ENCODE data around the gene ANP32E. TPM values are rescaled to one million over a fixed set of nuclear protein-coding genes. Genes with fewer than 3 reads are reported as not detected.
"Not testable (repeated sequence)": the region's sequence is repeated elsewhere in the genome, so short reads cannot be mapped to it uniquely, and the experiment has no call there.

Gene ANP32E
- polyA plus RNA-seq, 1 donor: 157 TPM

DNA sequence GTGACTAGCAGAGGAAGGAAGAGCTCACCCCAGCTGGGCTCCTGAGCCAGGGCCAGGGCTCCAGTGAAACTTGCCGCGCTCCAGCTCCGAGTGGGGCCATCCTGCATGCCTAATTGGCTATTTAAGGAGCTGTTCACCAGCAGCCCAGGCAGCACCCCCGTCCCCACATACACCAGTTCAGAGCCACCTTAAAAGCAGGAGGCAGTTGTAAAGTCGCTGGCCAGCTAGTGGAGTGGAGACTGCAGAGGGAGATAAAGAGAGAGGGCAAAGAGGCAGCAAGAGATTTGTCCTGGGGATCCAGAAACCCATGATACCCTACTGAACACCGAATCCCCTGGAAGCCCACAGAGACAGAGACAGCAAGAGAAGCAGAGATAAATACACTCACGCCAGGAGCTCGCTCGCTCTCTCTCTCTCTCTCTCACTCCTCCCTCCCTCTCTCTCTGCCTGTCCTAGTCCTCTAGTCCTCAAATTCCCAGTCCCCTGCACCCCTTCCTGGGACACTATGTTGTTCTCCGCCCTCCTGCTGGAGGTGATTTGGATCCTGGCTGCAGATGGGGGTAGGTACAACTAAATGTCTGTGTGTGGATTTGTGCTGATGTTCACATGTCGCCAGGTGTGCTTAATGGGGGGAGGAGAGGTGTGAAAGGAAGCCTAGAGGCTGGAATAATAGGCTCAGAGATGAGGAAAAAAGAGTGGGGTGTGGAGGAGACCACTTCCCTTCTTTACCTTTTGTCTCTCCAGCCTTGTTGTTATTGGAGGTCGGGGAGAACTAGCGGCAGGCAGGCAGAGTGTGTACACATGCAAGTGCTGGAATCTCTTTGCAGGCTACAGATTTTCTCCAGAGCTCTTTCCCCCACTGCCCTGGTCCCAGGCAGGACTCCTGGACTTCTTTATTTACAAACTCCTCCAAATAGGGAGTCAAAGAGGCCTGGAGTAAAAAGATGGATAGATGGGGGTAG, 22.0 kb upstream of the ANP32E start, which contains the start of gene CA14:
CA14 (plus strand) TSS at position 151 of the 962 bp plus-strand sequence; CDS start at position 506, 355 bp downstream.
- DNase-seq: peak; percentile 31

- no peak for DNase-seq
These were observed 20.8 kb upstream of the ANP32E start for GRCh38 chr1:150256554-150257341.

GRCh38 chr1:150256198-150256553, 20.3 kb upstream of the ANP32E start:
- DNase-seq: peak; percentile 18

DNA sequence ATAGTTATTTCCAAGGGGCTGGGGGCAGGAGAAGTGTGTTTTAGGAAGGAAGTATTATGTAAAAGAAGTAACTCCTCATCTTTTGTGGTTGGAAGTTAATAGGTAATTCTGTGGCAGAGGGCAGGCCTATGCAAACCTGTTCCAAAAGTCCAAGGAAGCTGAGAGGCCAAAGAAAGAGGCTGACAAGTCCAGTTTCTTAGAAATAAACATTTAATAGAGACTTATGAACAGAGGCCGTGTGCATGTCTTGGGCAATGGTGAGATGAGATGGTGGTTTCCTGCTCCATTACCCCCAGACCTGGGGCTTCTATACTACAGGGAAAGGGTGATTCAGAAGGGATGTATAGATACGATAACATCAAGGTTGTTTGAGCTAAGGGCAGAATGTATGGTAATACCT, 14.0 kb upstream of the ANP32E start:
- no peak for DNase-seq

DNA sequence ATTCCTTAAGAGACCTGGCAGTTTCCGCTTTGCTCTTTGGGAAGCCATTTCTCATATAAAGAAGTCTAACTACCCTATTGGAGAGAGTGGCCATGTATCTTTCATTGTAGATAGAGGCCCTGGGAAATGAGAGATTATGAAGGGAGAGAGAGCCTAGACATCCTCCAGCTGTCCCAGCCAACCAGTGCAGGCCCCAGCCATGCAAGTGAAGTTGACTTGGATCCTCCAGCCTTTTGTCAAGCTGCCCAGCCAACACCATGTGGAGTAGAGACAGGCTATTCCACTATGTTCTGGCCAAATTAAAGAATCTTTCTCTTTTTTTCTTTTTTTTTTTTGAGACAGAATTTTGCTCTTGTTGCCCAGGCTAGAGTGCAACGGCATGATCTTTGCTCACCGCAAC, 7.1 kb upstream of the ANP32E start:
- no peak for DNase-seq

- no peak for DNase-seq
These were observed 1.8 kb upstream of the ANP32E start for GRCh38 chr1:150237746-150238145.

DNA sequence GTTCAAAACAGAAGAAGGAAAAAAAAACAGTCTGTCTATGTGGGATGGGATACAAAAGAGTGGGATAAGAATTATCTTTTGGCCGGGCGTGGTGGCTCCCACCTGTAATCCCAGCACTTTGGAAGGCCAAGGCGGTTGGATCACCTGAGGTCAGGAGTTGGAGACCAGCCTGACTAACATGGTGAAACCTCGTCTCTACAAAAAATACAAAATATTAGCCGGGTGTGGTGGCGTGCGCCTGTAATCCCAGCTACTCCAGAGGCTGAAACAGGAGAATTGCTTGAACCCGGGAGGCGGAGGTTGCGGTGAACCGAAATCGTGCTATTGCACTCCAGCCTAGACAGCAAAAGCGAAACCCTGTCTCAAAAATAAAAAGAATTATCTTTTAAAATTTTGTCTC, 1.3 kb upstream of the ANP32E start:
- not testable (repeated sequence) for DNase-seq

- DNase-seq: no peak
These were observed 745 bp upstream of the ANP32E start for GRCh38 chr1:150236614-150237100.

GRCh38 chr1:150235294-150235851, 539 bp downstream of the ANP32E start:
- DNase-seq: no peak

- DNase-seq: peak; percentile 68
These were observed 1.2 kb downstream of the ANP32E start for GRCh38 chr1:150234566-150235293.

DNA sequence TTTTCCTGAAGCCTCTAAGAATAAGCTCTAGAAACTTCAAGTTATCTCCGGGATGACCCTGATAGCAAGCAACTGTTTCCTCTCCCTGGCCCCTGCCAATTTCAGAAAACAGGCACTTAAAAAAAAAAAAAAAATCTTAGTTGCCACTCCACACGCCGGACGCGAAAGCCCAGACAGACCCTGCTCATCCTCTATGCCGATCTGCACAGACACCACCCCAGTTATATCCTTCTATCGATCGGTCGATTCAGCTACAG, 1.7 kb downstream of the ANP32E start:
- DNase-seq: no peak

- DNase-seq: peak; percentile 61
These were observed 2.3 kb downstream of the ANP32E start for GRCh38 chr1:150233359-150234308.

GRCh38 chr1:150232921-150233320, 3.0 kb downstream of the ANP32E start:
- not testable (repeated sequence) for DNase-seq

- DNase-seq: not testable (repeated sequence)
These were observed 7.7 kb downstream of the ANP32E start for GRCh38 chr1:150228246-150228645.

GRCh38 chr1:150227228-150227627, 8.7 kb downstream of the ANP32E start:
- no peak for DNase-seq

- no peak for DNase-seq
These were observed 9.4 kb downstream of the ANP32E start for GRCh38 chr1:150226486-150226885.

GRCh38 chr1:150225546-150225945, 10.4 kb downstream of the ANP32E start:
- DNase-seq: no peak

GRCh38 chr1:150224983-150225382, 10.9 kb downstream of the ANP32E start:
- DNase-seq: no peak

- no peak for DNase-seq
These were observed 14.4 kb downstream of the ANP32E start for GRCh38 chr1:150221552-150221951.

- DNase-seq: not testable (repeated sequence)
These were observed 20.1 kb downstream of the ANP32E start for GRCh38 chr1:150215855-150216254.
